Small intestine (tissue), 7 donors: ENCODE data around the gene UBA3. TPM values are rescaled to one million over a fixed set of nuclear protein-coding genes. Genes with fewer than 3 reads are reported as not detected.

Experiments used
- DNase-seq, 2 donors: peaks; one replicate each; pipeline versions ENCODE4 v3.0.0 to v3.0.0-alpha.2; 2013
- FAIRE-seq: peaks from 2 replicates; lab custom pipeline; 2012; peaks lifted over from hg19 to GRCh38; lab: Jason Lieb, UNC
- H3K27ac ChIP-seq, 3 donors: one replicate each; pipeline ENCODE4 v1.5.1; 2013; ENCODE audit warnings: low read length in 2 of 3, mild to moderate bottlenecking in 2 of 3, control low read depth in 1 of 3, inconsistent platforms in 1 of 3, low read depth in 1 of 3, moderate library complexity in 1 of 3
- H3K27me3 ChIP-seq, 3 donors: one replicate each; pipeline ENCODE4 v1.6.1; 2013; ENCODE audit warnings: low read length in 3 of 3, inconsistent platforms in 1 of 3; ENCODE audit not compliant: control insufficient read depth in 3 of 3, insufficient read depth in 3 of 3
- H3K36me3 ChIP-seq, 3 donors: one replicate each; pipeline ENCODE4 v1.6.1; 2013; ENCODE audit warnings: low read length in 3 of 3, inconsistent platforms in 1 of 3, low read depth in 1 of 3, mild to moderate bottlenecking in 1 of 3, moderate library complexity in 1 of 3; ENCODE audit not compliant: control insufficient read depth in 3 of 3, insufficient read depth in 2 of 3
- H3K4me1 ChIP-seq, 3 donors: one replicate each; pipeline ENCODE4 v1.6.1; 2013; ENCODE audit warnings: low read length in 2 of 3, inconsistent platforms in 1 of 3, low read depth in 1 of 3, mild to moderate bottlenecking in 1 of 3, moderate library complexity in 1 of 3; ENCODE audit not compliant: control insufficient read depth in 3 of 3, insufficient read depth in 2 of 3
- H3K4me3 ChIP-seq, 3 donors: one replicate each; pipeline ENCODE4 v1.5.1; 2013; ENCODE audit warnings: low read length in 3 of 3, control low read depth in 1 of 3, inconsistent platforms in 1 of 3, low read depth in 1 of 3, mild to moderate bottlenecking in 1 of 3, moderate library complexity in 1 of 3
- H3K9me3 ChIP-seq, 2 donors: one replicate each; pipeline ENCODE4 v1.6.1; 2013; ENCODE audit warnings: low read depth in 1 of 2, low read length in 1 of 2; ENCODE audit not compliant: control insufficient read depth in 2 of 2, insufficient read depth in 1 of 2
- WGBS, 3 donors: extraction: QIAGEN DNeasy Blood & Tissue Kit; methylation state at CpG; one replicate each; pipeline ENCODE4 v1.1.7; 2013; 5-methylcytosine and 5-hydroxymethylcytosine counted together
- polyA plus RNA-seq, 4 donors: library from polyadenylated mRNA; stranded (reverse) in 3 of 4; unstranded in 1 of 4; fragments of 200-250 nt in 3 of 4; fragments of 120-200 nt in 1 of 4; gene quantifications; one replicate each; pipeline versions ENCODE4 v1.2.1 to v1.2.3, GENCODE V29; 2013
- donor health status: healthy with polysubstance abuse.
- donor health status: control.
- donor health status: control.
- donor health status: Bipolar disorder and iron deficiency.
- donor health status: healthy.

UBA3 gene
- polyA plus RNA-seq, 4 donors: 32.2 to 45.8 (median 40.5) TPM

GRCh38 chr3:69097407-69098086, 17.4 kb upstream of the UBA3 start:
- H3K36me3 ChIP-seq: peaks cover 8 to 29% (median 9%) of the 10 kb centered on the region in 3 donors
- no peak overlapping the region for H3K4me3 ChIP-seq
- H3K9me3 ChIP-seq: no peaks in the 10 kb centered on the region
- peaks cover 4 to 12% (median 6%) of the 10 kb centered on the region in 3 donors for H3K4me1 ChIP-seq
- no peaks in the 10 kb centered on the region for H3K27me3 ChIP-seq
- FAIRE-seq (no peak), DNase-seq (no peak)
- H3K27ac ChIP-seq: no peak overlapping the region
- WGBS, 3 donors: 90 to 91% (median 91%) methylated on average over 9 of the region's 9 CpGs

GRCh38 chr3:69096299-69096698, 16.1 kb upstream of the UBA3 start:
- Histone ChIP-seq H3K27me3 (no peaks in the 10 kb centered on the region), H3K4me3 (no peak overlapping the region), H3K4me1 (peaks cover 8 to 12% (median 9%) of the 10 kb centered on the region in 3 donors), H3K27ac (no peak overlapping the region), H3K36me3 (peaks cover 3 to 24% (median 5%) of the 10 kb centered on the region in 3 donors), H3K9me3 (no peaks in the 10 kb centered on the region)
- WGBS, 3 donors: 93 to 100% (median 100%) methylated on average over 1 to 4 of the region's 5 CpGs
- DNase-seq: no peak
- no peak for FAIRE-seq

- 73 to 78% (median 73%) methylated on average over 5 of the region's 5 CpGs for WGBS, 3 donors
- DNase-seq (no peak), FAIRE-seq (no peak)
Observed at GRCh38 chr3:69095636-69096035, 15.5 kb upstream of the UBA3 start.

GRCh38 chr3:69094467-69095205, 14.5 kb upstream of the UBA3 start:
- H3K9me3 ChIP-seq: no peaks in the 10 kb centered on the region
- WGBS, 3 donors: 46 to 69% (median 49%) methylated on average over 8 of the region's 8 CpGs
- no peaks in the 10 kb centered on the region for H3K27me3 ChIP-seq
- peak overlapping the region in 2 of 3 donors; percentile 54 to 74 for H3K27ac ChIP-seq
- H3K36me3 ChIP-seq: peaks cover 3 to 25% (median 5%) of the 10 kb centered on the region in 3 donors
- no peak overlapping the region for H3K4me3 ChIP-seq
- H3K4me1 ChIP-seq: peaks cover 10 to 13% (median 12%) of the 10 kb centered on the region in 3 donors
- no peak for DNase-seq
- FAIRE-seq: no peak

More at GRCh38 chr3:69095636-69096035, 15.5 kb upstream of the UBA3 start:
- H3K27me3 ChIP-seq: no peaks in the 10 kb centered on the region
- H3K27ac ChIP-seq: peak overlapping the region in 2 of 3 donors; percentile 35 to 52
- no peaks in the 10 kb centered on the region for H3K9me3 ChIP-seq
- peaks cover 3 to 30% (median 5%) of the 10 kb centered on the region in 3 donors for H3K36me3 ChIP-seq
- H3K4me1 ChIP-seq: peaks cover 8 to 12% (median 10%) of the 10 kb centered on the region in 3 donors
- H3K4me3 ChIP-seq: peak overlapping the region in 1 of 3 donors; percentile 5

- 26 to 53% (median 35%) methylated on average over 4 of the region's 4 CpGs for WGBS, 3 donors
- DNase-seq (no peak), FAIRE-seq (no peak)
- Histone ChIP-seq H3K36me3 (peaks cover 3 to 24% (median 5%) of the 10 kb centered on the region in 3 donors), H3K4me3 (no peak overlapping the region), H3K4me1 (peaks cover 12 to 30% (median 23%) of the 10 kb centered on the region in 3 donors), H3K9me3 (no peaks in the 10 kb centered on the region), H3K27me3 (no peaks in the 10 kb centered on the region), H3K27ac (peak overlapping the region in 2 of 3 donors; percentile 52 to 83)
Observed at GRCh38 chr3:69092030-69092516, 11.9 kb upstream of the UBA3 start.

- FAIRE-seq: no peak
- H3K27me3 ChIP-seq: no peaks in the 10 kb centered on the region
- H3K4me3 ChIP-seq: no peak overlapping the region
Observed at GRCh38 chr3:69091389-69092029, 11.3 kb upstream of the UBA3 start.

GRCh38 chr3:69090021-69090420, 9.9 kb upstream of the UBA3 start:
- Histone ChIP-seq H3K27me3 (no peaks in the 10 kb centered on the region), H3K36me3 (peaks cover 2 to 22% (median 3%) of the 10 kb centered on the region in 3 donors), H3K4me3 (no peak overlapping the region), H3K4me1 (peaks cover 10 to 37% (median 27%) of the 10 kb centered on the region in 3 donors), H3K27ac (peak overlapping the region in 2 of 3 donors; percentile 21 to 61), H3K9me3 (no peaks in the 10 kb centered on the region)
- FAIRE-seq (no peak), DNase-seq (no peak)
- WGBS, 3 donors: 38 to 60% (median 49%) methylated on average over 3 of the region's 3 CpGs

More at GRCh38 chr3:69091389-69092029, 11.3 kb upstream of the UBA3 start:
- 35 to 48% (median 37%) methylated on average over 5 of the region's 5 CpGs for WGBS, 3 donors
- H3K4me1 ChIP-seq: peaks cover 12 to 33% (median 27%) of the 10 kb centered on the region in 3 donors
- peaks cover 3 to 26% (median 5%) of the 10 kb centered on the region in 3 donors for H3K36me3 ChIP-seq
- no peak for DNase-seq
- peak overlapping the region in 2 of 3 donors; percentile 52 to 83 for H3K27ac ChIP-seq
- no peaks in the 10 kb centered on the region for H3K9me3 ChIP-seq

- WGBS, 3 donors: 22 to 32% (median 24%) methylated on average over 2 of the region's 2 CpGs
- H3K9me3 ChIP-seq: no peaks in the 10 kb centered on the region
- peaks cover 11 to 38% (median 21%) of the 10 kb centered on the region in 3 donors for H3K4me1 ChIP-seq
- peaks cover 0 to 15% (median 0%) of the 10 kb centered on the region in 3 donors for H3K36me3 ChIP-seq
- peak overlapping the region in 1 of 3 donors; percentile 15 for H3K27ac ChIP-seq
- peak; percentile 26 for FAIRE-seq
- peak; percentile 20 to 43 for DNase-seq
- peak overlapping the region in 1 of 3 donors; percentile 18 for H3K4me3 ChIP-seq
- no peaks in the 10 kb centered on the region for H3K27me3 ChIP-seq
Observed at GRCh38 chr3:69088063-69088462, 7.9 kb upstream of the UBA3 start.
